GM12878 (cell line): ENCODE data around the gene STIL. TPM values are rescaled to one million over a fixed set of nuclear protein-coding genes. Genes with fewer than 3 reads are reported as not detected.
"Not testable (repeated sequence)": the region's sequence is repeated elsewhere in the genome, so short reads cannot be mapped to it uniquely, and the experiment has no call there.

ENCODE experiments used
- ATAC-seq: fragments of 200-7000 bp; cut with Tn5 transposase; 3 replicates; pipeline ENCODE4 v1.9.1; 2020; ENCODE audit warnings: mild to moderate bottlenecking, moderate library complexity
- BruUV-seq: library from RNA; stranded (reverse); fragments of 400-500 nt; replicated peaks from 2 replicates; lab custom pipeline; 2021; lab: Mats Ljungman, UMichigan
- CTCF ChIA-PET: fragments of 300-600 bp; sonication (Branson Sonifier 250); formaldehyde crosslinking; extraction: SDS; loops from one replicate; lab custom pipeline; 2021; ENCODE audit warnings: inconsistent platforms; lab: Yijun Ruan, JAX
- POLR2A ChIA-PET: fragments of 350-600 bp; formaldehyde crosslinking; extraction: SDS; loops from one replicate; lab custom pipeline; 2021; ENCODE audit warnings: inconsistent platforms; lab: Charles Lee
- RAD21 ChIA-PET: fragments of 300-600 bp; sonication (Branson Sonifier 250); formaldehyde crosslinking; loops from one replicate; lab custom pipeline; 2023; ENCODE audit warnings: antibody characterized with exemption; ENCODE audit not compliant: unreplicated experiment; lab: Charles Lee
- SMC1A ChIA-PET: fragments of 300-600 bp; sonication (Branson Sonifier 250); formaldehyde crosslinking; loops from one replicate; lab custom pipeline; 2023; ENCODE audit not compliant: unreplicated experiment, uncharacterized antibody; lab: Charles Lee
- DNase-seq: peaks from one replicate; pipeline ENCODE4 v3.0.0-alpha.2; 2011; ENCODE audit warnings: low read depth, low spot score
- FAIRE-seq: peaks from 3 replicates; lab custom pipeline; 2011; peaks lifted over from hg19 to GRCh38; lab: Jason Lieb, UNC
- H2AFZ ChIP-seq: 2 replicates; pipeline ENCODE4 v1.6.0; 2011; ENCODE audit warnings: low read depth, low read length, control low read depth; ENCODE audit not compliant: control insufficient read depth
- H3K27ac ChIP-seq: 2 replicates; pipeline ENCODE4 v1.5.1; 2011; ENCODE audit warnings: control low read depth; ENCODE audit not compliant: control insufficient read depth, insufficient read depth
- H3K27me3 ChIP-seq, 2 experiments: replicated peaks in 1 of 2; 2 replicates each; pipeline versions ENCODE4 v1.6.0 to v1.6.1; 2011; ENCODE audit warnings: low read length in 1 of 2; ENCODE audit not compliant: control insufficient read depth in 2 of 2, insufficient read depth in 2 of 2
- H3K36me3 ChIP-seq, 2 experiments: 2 replicates each; pipeline ENCODE4 v1.5.1; 2011; ENCODE audit warnings: low read length in 1 of 2; ENCODE audit not compliant: control insufficient read depth in 2 of 2, insufficient read depth in 2 of 2
- H3K4me1 ChIP-seq: 2 replicates; pipeline ENCODE4 v1.6.1; 2011; ENCODE audit warnings: mild to moderate bottlenecking, low read length, moderate library complexity, mixed read lengths; ENCODE audit not compliant: control insufficient read depth, insufficient read depth
- H3K4me2 ChIP-seq: 2 replicates; pipeline ENCODE4 v1.6.0; 2011; ENCODE audit warnings: control low read depth; ENCODE audit not compliant: control insufficient read depth, insufficient read depth
- H3K4me3 ChIP-seq: fragments of 200-600 bp; sonication (generic); 2 replicates; pipeline ENCODE4 v1.5.1; 2016
- H3K79me2 ChIP-seq: 2 replicates; pipeline ENCODE4 v1.6.0; 2011; ENCODE audit warnings: low read length; ENCODE audit not compliant: control insufficient read depth, insufficient read depth
- H3K9ac ChIP-seq: 2 replicates; pipeline ENCODE4 v1.8.0; 2011; ENCODE audit warnings: low read length, control low read depth, mixed read lengths; ENCODE audit not compliant: control insufficient read depth, insufficient read depth
- H3K9me3 ChIP-seq: replicated peaks from 3 replicates; pipeline ENCODE4 v1.5.1; 2011; ENCODE audit warnings: mild to moderate bottlenecking, low read length; ENCODE audit not compliant: control insufficient read depth, insufficient read depth
- H4K20me1 ChIP-seq: 2 replicates; pipeline ENCODE4 v1.6.0; 2011; ENCODE audit not compliant: control insufficient read depth, insufficient read depth
- BHLHE40 ChIP-seq, 2 experiments: fragments of 450-650 bp in 1 of 2; IDR thresholded peaks; 2 replicates each; pipeline ENCODE4 v1.6.1; 2011 to 2017; ENCODE audit warnings: low read depth in 2 of 2, borderline replicate concordance in 1 of 2, improper control_type of control experiment in 1 of 2, low read length in 1 of 2, mild to moderate bottlenecking in 1 of 2
- E4F1 ChIP-seq: fragments of 450-650 bp; IDR thresholded peaks from 2 replicates; pipeline ENCODE4 v1.6.1; 2018; ENCODE audit warnings: borderline replicate concordance, mild to moderate bottlenecking; ENCODE audit not compliant: partially characterized antibody
- JUND ChIP-seq: IDR thresholded peaks from 2 replicates; pipeline ENCODE4 v1.6.1; 2012; ENCODE audit warnings: low read depth, mild to moderate bottlenecking, low read length, improper control_type of control experiment, moderate library complexity
- POLR2AphosphoS5 ChIP-seq: IDR thresholded peaks from 2 replicates; pipeline ENCODE4 v1.6.1; 2011; ENCODE audit warnings: mild to moderate bottlenecking, low read length, inconsistent platforms
- RCOR1 ChIP-seq: conservative IDR thresholded peaks from 2 replicates; pipeline ENCODE4 v1.6.1; 2012; ENCODE audit warnings: low read depth, low read length, improper control_type of control experiment
- RELB ChIP-seq: fragments of 450-650 bp; IDR thresholded peaks from 2 replicates; pipeline ENCODE4 v1.6.1; 2017; ENCODE audit warnings: low read depth, mild to moderate bottlenecking, moderate library complexity
- WGBS: methylation state at CpG from one replicate; pipeline ENCODE4 v1.1.6; 2016; ENCODE audit warnings: low lambda C conversion rate; ENCODE audit not compliant: insufficient replicate concordance, insufficient coverage; ENCODE audit errors: missing lambda C conversion rate; 5-methylcytosine and 5-hydroxymethylcytosine counted together
- in situ Hi-C: fragments of 300-500 bp; cut with MboI; formaldehyde crosslinking; loops from 9 replicates; pipeline ENCODE4 v1.14.3; 2018; ENCODE audit warnings: mixed read lengths
- intact Hi-C: fragments of 100-400 bp; cut with micrococcal nuclease; formaldehyde crosslinking; loops from one replicate; pipeline ENCODE4 v1.14.2; 2022; ENCODE audit not compliant: unreplicated experiment
- polyA plus RNA-seq, 11 experiments: library from polyadenylated mRNA; depleted of rRNA in 4 of 11; unstranded in 6 of 11; stranded (reverse) in 5 of 11; fragments of >200 nt; fragmentation: Nextera tagmentation in 4 of 11; fragmentation: Illumina TruSeq in 1 of 11; extraction: Ambion mirVana in 4 of 11; extraction: Trizol in 1 of 11; gene quantifications; 1 replicate in 1 of 11; 2 replicates in 10 of 11; pipeline versions ENCODE4 v1.2.1 to v1.2.3, GENCODE V29; 2011 to 2016; ENCODE audit warnings: inconsistent platforms in 2 of 11, missing spikeins in 2 of 11, low read depth in 1 of 11
- total RNA-seq, 4 experiments: library from RNA; depleted of rRNA in 3 of 4; stranded (reverse); fragments of >200 nt in 3 of 4; fragmentation: Illumina TruSeq in 1 of 4; extraction: Trizol in 1 of 4; gene quantifications; 2 replicates each; pipeline versions ENCODE4 v1.2.1 to v1.2.3, GENCODE V29; 2013 to 2021

Gene STIL
- total and polyA plus RNA-seq, 10 of the 15 experiments (the other 5 are each of a cell fraction or from before 2014, with no cell fraction given): 6.0 to 35.1 (median 26.5) TPM

- TF ChIP-seq E4F1: no peak
- no peak for TF ChIP-seq JUND
- TF ChIP-seq, all 136 proteins: peak for 0
Observed at GRCh38 chr1:47324682-47325081, 10.7 kb upstream of the STIL start (continued).

- DNase-seq (no peak), FAIRE-seq (no peak), ATAC-seq (no peak)
- ChIA-PET SMC1A (interaction anchor here (0.6 to 2.4 kb wide), 12 partner anchors 8 to 323 kb away, joined by 3 to 7 read pairs (median 4); partner anchors contain the start of genes CMPK1 and STIL), RAD21 (interaction anchor here (1.3 to 2.0 kb wide), 3 partner anchors 9 to 61 kb away, joined by 3 to 6 read pairs (median 5); partner anchors contain the start of genes CMPK1 and STIL), CTCF (interaction anchor here (0.7 to 2.8 kb wide), 9 partner anchors 9 to 403 kb away, joined by 3 to 10 read pairs (median 4); partner anchors contain the start of genes CMPK1 and STIL), POLR2A (interaction anchor here (1.4 to 1.9 kb wide), 3 partner anchors 9 to 14 kb away, joined by 5 to 18 read pairs (median 9); partner anchors contain the start of genes CMPK1 and STIL)
- intact Hi-C loops: no loop called here
- no peaks in the 10 kb centered on the region for H3K4me1 ChIP-seq
- WGBS: 50% methylated on average over 1 of the region's 1 CpG
- no peak overlapping the region for H3K27ac ChIP-seq
- H3K27me3 ChIP-seq: no peaks in the 10 kb centered on the region
- no peaks in the 10 kb centered on the region for H4K20me1 ChIP-seq
- no peak overlapping the region for H3K4me2 ChIP-seq
- BruUV-seq: no TSS peak
- H3K9me3 ChIP-seq: no peaks in the 10 kb centered on the region
- H3K79me2 ChIP-seq: no peaks in the 10 kb centered on the region
- in situ Hi-C loops: no loop called here
- H3K4me3 ChIP-seq: no peak overlapping the region
- no peak overlapping the region for H2AFZ ChIP-seq
- H3K36me3 ChIP-seq: no peaks in the 10 kb centered on the region
- H3K9ac ChIP-seq: no peak overlapping the region
- TF ChIP-seq RCOR1: no peak
- no peak for TF ChIP-seq RELB
- TF ChIP-seq POLR2AphosphoS5: no peak
- no peak for TF ChIP-seq BHLHE40 (IDR thresholded peaks at IDR 0.05; ENCODE audit: borderline replicate concordance in 1 of 2, low read depth in 2 of 2, low read length in 1 of 2)
Observed at GRCh38 chr1:47323599-47324031, 9.7 kb upstream of the STIL start.

- in situ Hi-C loops, H3K27me3 ChIP-seq, H2AFZ ChIP-seq, H3K27ac ChIP-seq, BruUV-seq, H3K4me2 ChIP-seq, H3K4me1 ChIP-seq, H3K79me2 ChIP-seq, H3K9me3 ChIP-seq, RAD21 ChIA-PET, SMC1A ChIA-PET, H3K4me3 ChIP-seq, H3K36me3 ChIP-seq, intact Hi-C loops, H3K9ac ChIP-seq, POLR2A ChIA-PET, FAIRE-seq, DNase-seq, ATAC-seq, H4K20me1 ChIP-seq: not testable (repeated sequence)
- WGBS: 93% methylated on average over 12 of the region's 14 CpGs
- CTCF ChIA-PET: interaction anchor here (1.1 kb wide), 1 partner anchor 57 kb away, joined by 3 read pairs; no protein-coding TSS in a partner anchor
Observed at GRCh38 chr1:47319968-47320367, 6.0 kb upstream of the STIL start.
